PFSK-1 (cell line): ENCODE results near the gene ZNF140.

Experiments
- FOXP2 ChIP-seq: optimal IDR thresholded peaks from 2 replicates; pipeline ENCODE3; 2011; ENCODE audit warnings: borderline replicate concordance, control low read depth, inconsistent platforms; ENCODE audit not compliant: insufficient read depth; ENCODE audit errors: extremely low read length, extremely low read depth
- POLR2AphosphoS5 ChIP-seq: IDR thresholded peaks from 2 replicates; pipeline ENCODE4 v1.6.1; 2012; ENCODE audit warnings: low read depth, mild to moderate bottlenecking, control low read depth, low read length, moderate library complexity
- SIN3A ChIP-seq: IDR thresholded peaks from 2 replicates; pipeline ENCODE4 v1.6.1; 2012; ENCODE audit warnings: mild to moderate bottlenecking, low read length, moderate library complexity, borderline replicate concordance; ENCODE audit not compliant: insufficient read depth
- TAF1 ChIP-seq: IDR thresholded peaks from 2 replicates; pipeline ENCODE4 v1.6.1; 2012; ENCODE audit warnings: low read length, control low read depth, borderline replicate concordance; ENCODE audit not compliant: insufficient read depth
- TF ChIP-seq, protein P1 (sequence below), 2 experiments: IDR thresholded peaks; 2 replicates each; pipeline versions ENCODE4 v1.6.1 to v1.8.0; 2011 to 2012; ENCODE audit warnings: low read depth in 2 of 2, low read length in 2 of 2, control low read depth in 1 of 2, inconsistent platforms in 1 of 2, mild to moderate bottlenecking in 1 of 2, moderate library complexity in 1 of 2; ENCODE audit not compliant: insufficient read depth in 1 of 2

Gene ZNF140

GRCh38 chr12:133130038-133130807 is 49.5 kb downstream of the ZNF140 start, which contains the start of the genes ZNF10 and ZNF891:
Gene ZNF10, plus strand, starts transcription at chr12:133130627. Its CDS starts 13,866 bp downstream, at chr12:133144493.
Gene ZNF891, minus strand, starts transcription at chr12:133130274. Its CDS starts 8,356 bp downstream, at chr12:133121918.
- TF ChIP-seq, protein P1, sequence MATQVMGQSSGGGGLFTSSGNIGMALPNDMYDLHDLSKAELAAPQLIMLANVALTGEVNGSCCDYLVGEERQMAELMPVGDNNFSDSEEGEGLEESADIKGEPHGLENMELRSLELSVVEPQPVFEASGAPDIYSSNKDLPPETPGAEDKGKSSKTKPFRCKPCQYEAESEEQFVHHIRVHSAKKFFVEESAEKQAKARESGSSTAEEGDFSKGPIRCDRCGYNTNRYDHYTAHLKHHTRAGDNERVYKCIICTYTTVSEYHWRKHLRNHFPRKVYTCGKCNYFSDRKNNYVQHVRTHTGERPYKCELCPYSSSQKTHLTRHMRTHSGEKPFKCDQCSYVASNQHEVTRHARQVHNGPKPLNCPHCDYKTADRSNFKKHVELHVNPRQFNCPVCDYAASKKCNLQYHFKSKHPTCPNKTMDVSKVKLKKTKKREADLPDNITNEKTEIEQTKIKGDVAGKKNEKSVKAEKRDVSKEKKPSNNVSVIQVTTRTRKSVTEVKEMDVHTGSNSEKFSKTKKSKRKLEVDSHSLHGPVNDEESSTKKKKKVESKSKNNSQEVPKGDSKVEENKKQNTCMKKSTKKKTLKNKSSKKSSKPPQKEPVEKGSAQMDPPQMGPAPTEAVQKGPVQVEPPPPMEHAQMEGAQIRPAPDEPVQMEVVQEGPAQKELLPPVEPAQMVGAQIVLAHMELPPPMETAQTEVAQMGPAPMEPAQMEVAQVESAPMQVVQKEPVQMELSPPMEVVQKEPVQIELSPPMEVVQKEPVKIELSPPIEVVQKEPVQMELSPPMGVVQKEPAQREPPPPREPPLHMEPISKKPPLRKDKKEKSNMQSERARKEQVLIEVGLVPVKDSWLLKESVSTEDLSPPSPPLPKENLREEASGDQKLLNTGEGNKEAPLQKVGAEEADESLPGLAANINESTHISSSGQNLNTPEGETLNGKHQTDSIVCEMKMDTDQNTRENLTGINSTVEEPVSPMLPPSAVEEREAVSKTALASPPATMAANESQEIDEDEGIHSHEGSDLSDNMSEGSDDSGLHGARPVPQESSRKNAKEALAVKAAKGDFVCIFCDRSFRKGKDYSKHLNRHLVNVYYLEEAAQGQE (IDR thresholded peaks at IDR 0.05; ENCODE audit: insufficient read depth in 1 of 2, low read depth in 2 of 2, low read length in 2 of 2), result peak in 1 of 2 experiments; percentile 2; a peak in 1 of 4 replicates
- TF ChIP-seq SIN3A, result no peak
- peak; percentile 97 for TF ChIP-seq FOXP2
- peak; percentile 81 for TF ChIP-seq POLR2AphosphoS5
- TF ChIP-seq TAF1, result peak; percentile 85; the same call in 1 of the 2 replicates

- TF ChIP-seq, protein P1 (IDR thresholded peaks at IDR 0.05; ENCODE audit: insufficient read depth in 1 of 2, low read depth in 2 of 2, low read length in 2 of 2), result no peak
- TF ChIP-seq POLR2AphosphoS5, result no peak
- peak; percentile 7; the same call in 1 of the 2 replicates for TF ChIP-seq TAF1
- no peak for TF ChIP-seq FOXP2
- TF ChIP-seq SIN3A, result no peak
These were observed 50.0 kb downstream of the ZNF140 start for GRCh38 chr12:133130808-133131128.

GRCh38 chr12:133135747-133136146 is 55.0 kb downstream of the ZNF140 start:
- TF ChIP-seq TAF1, result no peak
- TF ChIP-seq, protein P1 (IDR thresholded peaks at IDR 0.05; ENCODE audit: insufficient read depth in 1 of 2, low read depth in 2 of 2, low read length in 2 of 2), result no peak
- no peak for TF ChIP-seq POLR2AphosphoS5
- no peak for TF ChIP-seq FOXP2
- TF ChIP-seq SIN3A, result no peak

GRCh38 chr12:133145981-133146380 is 65.3 kb downstream of the ZNF140 start:
- TF ChIP-seq SIN3A (no peak), TAF1 (no peak), FOXP2 (no peak), POLR2AphosphoS5 (no peak)
- TF ChIP-seq, protein P1 (IDR thresholded peaks at IDR 0.05; ENCODE audit: insufficient read depth in 1 of 2, low read depth in 2 of 2, low read length in 2 of 2), result no peak
